HEK293T (cell line): Measurements from ENCODE around the gene IRF2.

ENCODE experiments used
- ARNT ChIP-seq: fragments of 450-650 bp; IDR thresholded peaks from 2 replicates; pipeline ENCODE4 v1.6.1; 2017; ENCODE audit warnings: mild to moderate bottlenecking
- BHLHE40 ChIP-seq: fragments of 450-650 bp; IDR thresholded peaks from 2 replicates; pipeline ENCODE4 v1.6.1; 2016; ENCODE audit warnings: mild to moderate bottlenecking, moderate library complexity, borderline replicate concordance
- CTBP1 ChIP-seq: fragments of 450-650 bp; IDR thresholded peaks from 2 replicates; pipeline ENCODE4 v1.6.1; 2016; ENCODE audit warnings: borderline replicate concordance
- FOXA1 ChIP-seq: fragments of 450-650 bp; IDR thresholded peaks from 2 replicates; pipeline ENCODE4 v1.6.1; 2016; ENCODE audit warnings: mild to moderate bottlenecking
- FOXK2 ChIP-seq: fragments of 450-650 bp; IDR thresholded peaks from 2 replicates; pipeline ENCODE4 v1.6.1; 2016; ENCODE audit warnings: mild to moderate bottlenecking
- FOXM1 ChIP-seq: fragments of 450-650 bp; IDR thresholded peaks from 2 replicates; pipeline ENCODE4 v1.6.1; 2017; ENCODE audit warnings: mild to moderate bottlenecking, borderline replicate concordance
- HDGF ChIP-seq: fragments of 450-650 bp; IDR thresholded peaks from 2 replicates; pipeline ENCODE4 v1.6.1; 2017; ENCODE audit warnings: antibody characterized with exemption, borderline replicate concordance
- LEF1 ChIP-seq: fragments of 450-650 bp; IDR thresholded peaks from 2 replicates; pipeline ENCODE4 v1.6.1; 2017; ENCODE audit warnings: mild to moderate bottlenecking, borderline replicate concordance
- NFRKB ChIP-seq: fragments of 450-650 bp; IDR thresholded peaks from 2 replicates; pipeline ENCODE4 v1.6.1; 2016; ENCODE audit warnings: mild to moderate bottlenecking, moderate library complexity
- PKNOX1 ChIP-seq: fragments of 450-650 bp; IDR thresholded peaks from 2 replicates; pipeline ENCODE4 v1.6.1; 2016
- SP1 ChIP-seq: fragments of 450-650 bp; IDR thresholded peaks from 2 replicates; pipeline ENCODE4 v1.6.1; 2017
- SUZ12 ChIP-seq: fragments of 450-650 bp; IDR thresholded peaks from 2 replicates; pipeline ENCODE4 v1.6.1; 2016; ENCODE audit warnings: mild to moderate bottlenecking
- TARDBP ChIP-seq: fragments of 450-650 bp; IDR thresholded peaks from 2 replicates; pipeline ENCODE4 v1.6.1; 2016
- ZNF384 ChIP-seq: fragments of 450-650 bp; IDR thresholded peaks from 2 replicates; pipeline ENCODE4 v1.6.1; 2016

DNA sequence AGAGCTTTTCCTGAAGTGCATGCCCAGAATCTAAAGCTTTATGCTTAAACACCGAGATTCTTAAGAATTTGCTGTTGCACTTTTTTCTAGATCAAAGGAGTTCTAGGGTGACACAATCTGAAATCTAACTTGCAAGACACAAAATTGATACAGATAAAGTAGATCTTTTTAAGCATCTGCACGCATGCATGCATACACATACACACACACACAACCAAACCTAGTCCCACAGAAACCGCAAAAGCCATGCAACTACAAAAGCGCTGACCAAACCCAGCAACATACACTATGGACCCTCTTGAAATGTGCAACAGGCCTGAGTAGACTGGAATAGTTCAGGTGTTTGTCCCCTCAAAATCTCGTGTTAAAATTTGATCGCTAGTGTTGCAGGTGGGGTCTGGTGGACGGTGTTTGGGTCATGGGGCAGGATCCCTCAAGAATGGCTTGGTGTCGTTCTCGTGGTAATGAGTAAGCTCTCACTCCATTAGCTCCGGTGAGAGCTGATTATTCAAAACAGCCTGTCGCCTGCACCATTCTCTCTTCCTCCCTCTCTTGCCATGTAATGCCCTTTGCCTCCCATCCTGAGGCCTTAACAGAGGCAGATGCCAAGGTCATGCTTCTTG lies 52.7 kb downstream of the IRF2 start:
- TF ChIP-seq BHLHE40 (no peak), TARDBP (no peak), SP1 (no peak), SUZ12 (no peak), FOXM1 (no peak), CTBP1 (no peak), HDGF (no peak), NFRKB (no peak), FOXA1 (no peak), PKNOX1 (no peak), ARNT (no peak), LEF1 (no peak), FOXK2 (no peak), ZNF384 (no peak)
